ENCODE measurements around the gene C1QTNF12.

The C1QTNF12 gene

GRCh38 chr1:1240822-1241587 lies 5.5 kb downstream of the C1QTNF12 start:
- peak; percentile 63 for DNase-seq (ENCODE audit: low spot score)

- no peak for DNase-seq (ENCODE audit: low spot score)
Observed at GRCh38 chr1:1240348-1240732, 6.2 kb downstream of the C1QTNF12 start.

- no peak for DNase-seq (ENCODE audit: low spot score)
Observed at GRCh38 chr1:1239614-1240347, 6.7 kb downstream of the C1QTNF12 start.

- DNase-seq (ENCODE audit: low spot score): no peak
Observed at GRCh38 chr1:1239227-1239613, 7.3 kb downstream of the C1QTNF12 start.

- DNase-seq (ENCODE audit: low spot score): no peak
Observed at GRCh38 chr1:1238702-1239178, 7.8 kb downstream of the C1QTNF12 start.

- DNase-seq (ENCODE audit: low spot score): no peak
Observed at GRCh38 chr1:1237874-1238701, 8.4 kb downstream of the C1QTNF12 start.

- no peak for DNase-seq (ENCODE audit: low spot score)
Observed at GRCh38 chr1:1236945-1237873, 9.3 kb downstream of the C1QTNF12 start.

- no peak for DNase-seq (ENCODE audit: low spot score)
Observed at GRCh38 chr1:1236176-1236763, 10.3 kb downstream of the C1QTNF12 start.

GRCh38 chr1:1235016-1235744 lies 11.3 kb downstream of the C1QTNF12 start:
- DNase-seq (ENCODE audit: low spot score): no peak

GRCh38 chr1:1234180-1234808 lies 12.2 kb downstream of the C1QTNF12 start:
- no peak for DNase-seq (ENCODE audit: low spot score)

- no peak for DNase-seq (ENCODE audit: low spot score)
Observed at GRCh38 chr1:1233567-1233892, 13.0 kb downstream of the C1QTNF12 start.

GRCh38 chr1:1232796-1233566 lies 13.5 kb downstream of the C1QTNF12 start:
- no peak for DNase-seq (ENCODE audit: low spot score)

- no peak for DNase-seq (ENCODE audit: low spot score)
Observed at GRCh38 chr1:1232208-1232795, 14.2 kb downstream of the C1QTNF12 start, which contains the start of gene B3GALT6. TSS of gene B3GALT6 (plus strand) at chr1:1232237. CDS start at chr1:1232279, 42 bp downstream.

- DNase-seq (ENCODE audit: low spot score): peak; percentile 100
Observed at GRCh38 chr1:1231400-1232207, 14.9 kb downstream of the C1QTNF12 start, which contains the start of gene SDF4. TSS of gene SDF4 (minus strand) at chr1:1232001. CDS start at chr1:1228772, 3,229 bp downstream.

GRCh38 chr1:1230656-1231399 lies 15.7 kb downstream of the C1QTNF12 start:
- peak; percentile 86 for DNase-seq (ENCODE audit: low spot score)

GRCh38 chr1:1229770-1230169 lies 16.8 kb downstream of the C1QTNF12 start:
- DNase-seq (ENCODE audit: low spot score): no peak
